WTC11 (cell line): Measurements from ENCODE around the gene SH3BP2.

Source experiments
- CTCF ChIP-seq: fragments of 200-600 bp; IDR thresholded peaks from 2 replicates; pipeline ENCODE4 v1.8.0; 2022; ENCODE audit warnings: antibody characterized with exemption
- NFATC4 ChIP-seq: fragments of 250-450 bp; sonication (Bioruptor Pico); IDR thresholded peaks from 2 replicates; pipeline ENCODE4 v1.9.0; 2021; ENCODE audit warnings: mild to moderate bottlenecking
- ZNF232 ChIP-seq: sonication (generic); formaldehyde crosslinking; IDR thresholded peaks from 2 replicates; pipeline ENCODE4 v1.8.0; 2022; ENCODE audit warnings: mild to moderate bottlenecking, missing genetic modification reagents
- ZNF416 ChIP-seq: fragments of 250-450 bp; sonication (Bioruptor Pico); IDR thresholded peaks from 2 replicates; pipeline ENCODE4 v1.9.0; 2021; ENCODE audit warnings: mild to moderate bottlenecking, inconsistent platforms

- TF ChIP-seq ZNF232 (CRISPR knock-in tag), result no peak
- TF ChIP-seq ZNF416 (CRISPR knock-in tag), result no peak
- TF ChIP-seq NFATC4 (CRISPR knock-in tag), result no peak
- TF ChIP-seq CTCF, result no peak
These were observed 55.6 kb downstream of the SH3BP2 start for GRCh38 chr4:2848449-2848848.
